OCI-LY7 (cell line): ENCODE results near the gene ACP1. TPM values are rescaled to one million over a fixed set of nuclear protein-coding genes. Genes with fewer than 3 reads are reported as not detected.

ENCODE experiments used
- BruUV-seq: library from RNA; stranded (reverse); fragments of 400-500 nt; replicated peaks from 2 replicates; lab custom pipeline; 2021; lab: Mats Ljungman, UMichigan
- CTCF ChIA-PET: fragments of 300-600 bp; sonication (Branson Sonifier 250); formaldehyde crosslinking; loops from one replicate; lab custom pipeline; 2022; ENCODE audit warnings: antibody characterized with exemption; ENCODE audit not compliant: unreplicated experiment; lab: Charles Lee
- POLR2A ChIA-PET: fragments of 300-600 bp; sonication (Branson Sonifier 250); formaldehyde crosslinking; loops from one replicate; lab custom pipeline; 2022; ENCODE audit warnings: antibody characterized with exemption; lab: Charles Lee
- DNase-seq: peaks from one replicate; pipeline ENCODE4 v3.0.0-alpha.2; 2015; ENCODE audit warnings: low spot score
- H2AFZ ChIP-seq: fragments of 200-600 bp; sonication (generic), shearing (Covaris generic); 2 replicates; pipeline ENCODE4 v1.6.1; 2014; ENCODE audit warnings: mild to moderate bottlenecking, antibody characterized with exemption, low read length, moderate library complexity
- H3K27ac ChIP-seq: fragments of 200-600 bp; sonication (generic); 2 replicates; pipeline ENCODE4 v1.5.1; 2014; ENCODE audit warnings: mixed run types, low read depth, mild to moderate bottlenecking, moderate library complexity, low read length, inconsistent platforms; ENCODE audit not compliant: poor library complexity, severe bottlenecking
- H3K36me3 ChIP-seq: fragments of 200-600 bp; sonication (generic); 2 replicates; pipeline ENCODE4 v1.6.1; 2014; ENCODE audit warnings: mild to moderate bottlenecking, antibody characterized with exemption, low read length, moderate library complexity, mixed read lengths; ENCODE audit not compliant: insufficient read depth
- H3K4me1 ChIP-seq: fragments of 200-600 bp; sonication (generic); 2 replicates; pipeline ENCODE4 v1.5.1; 2014; ENCODE audit warnings: mild to moderate bottlenecking, low read length; ENCODE audit not compliant: insufficient read depth, poor library complexity, severe bottlenecking
- H3K4me2 ChIP-seq: fragments of 200-600 bp; sonication (generic); 2 replicates; pipeline ENCODE4 v1.6.1; 2014; ENCODE audit warnings: mild to moderate bottlenecking, low read length
- H3K4me3 ChIP-seq: fragments of 200-600 bp; sonication (generic); 2 replicates; pipeline ENCODE4 v1.5.1; 2014; ENCODE audit warnings: mild to moderate bottlenecking, low read depth, low read length; ENCODE audit not compliant: poor library complexity, severe bottlenecking
- H3K79me2 ChIP-seq: fragments of 200-600 bp; sonication (generic); 2 replicates; pipeline ENCODE4 v1.6.1; 2016; ENCODE audit warnings: low read depth, mild to moderate bottlenecking, low read length, moderate library complexity, mixed read lengths; ENCODE audit not compliant: insufficient read depth
- H3K9me2 ChIP-seq: fragments of 200-600 bp; sonication (generic); 2 replicates; pipeline ENCODE4 v1.6.1; 2016; ENCODE audit warnings: mild to moderate bottlenecking, low read length, mixed read lengths; ENCODE audit not compliant: insufficient read depth
- H3K9me3 ChIP-seq: fragments of 200-600 bp; sonication (generic); 2 replicates; pipeline ENCODE4 v1.6.1; 2014; ENCODE audit warnings: mild to moderate bottlenecking, mixed run types, low read length, mixed read lengths
- H4K20me1 ChIP-seq: fragments of 200-600 bp; sonication (generic); 2 replicates; pipeline ENCODE4 v1.6.1; 2014; ENCODE audit warnings: mild to moderate bottlenecking, antibody characterized with exemption, low read length, moderate library complexity, mixed read lengths; ENCODE audit not compliant: insufficient read depth
- EZH2phosphoT487 ChIP-seq: fragments of 200-600 bp; sonication (generic); IDR thresholded peaks from 2 replicates; pipeline ENCODE4 v1.6.1; 2018; ENCODE audit warnings: low read depth, borderline replicate concordance, mild to moderate bottlenecking, mixed run types, antibody characterized with exemption, low read length, moderate library complexity, mixed read lengths
- intact Hi-C: fragments of 100-400 bp; cut with micrococcal nuclease; formaldehyde crosslinking; loops from one replicate; pipeline ENCODE4 v1.10.0; 2022; ENCODE audit not compliant: unreplicated experiment
- total RNA-seq, 2 experiments: library from RNA; depleted of rRNA in 1 of 2; stranded (reverse); fragments of >200 nt in 1 of 2; shearing (Covaris generic) in 1 of 2; gene quantifications; 2 replicates each; pipeline ENCODE4 v1.2.3, GENCODE V29; 2014 to 2022
- TF ChIP-seq, protein P1 (sequence below): fragments of 200-600 bp; sonication (generic); conservative IDR thresholded peaks from 2 replicates; pipeline ENCODE4 v1.5.1; 2014; ENCODE audit warnings: mild to moderate bottlenecking, antibody characterized with exemption, low read length, moderate library complexity, mixed read lengths

ACP1 gene
- total RNA-seq, 2 experiments from 2014 or later = 99.0 to 124 TPM

DNA sequence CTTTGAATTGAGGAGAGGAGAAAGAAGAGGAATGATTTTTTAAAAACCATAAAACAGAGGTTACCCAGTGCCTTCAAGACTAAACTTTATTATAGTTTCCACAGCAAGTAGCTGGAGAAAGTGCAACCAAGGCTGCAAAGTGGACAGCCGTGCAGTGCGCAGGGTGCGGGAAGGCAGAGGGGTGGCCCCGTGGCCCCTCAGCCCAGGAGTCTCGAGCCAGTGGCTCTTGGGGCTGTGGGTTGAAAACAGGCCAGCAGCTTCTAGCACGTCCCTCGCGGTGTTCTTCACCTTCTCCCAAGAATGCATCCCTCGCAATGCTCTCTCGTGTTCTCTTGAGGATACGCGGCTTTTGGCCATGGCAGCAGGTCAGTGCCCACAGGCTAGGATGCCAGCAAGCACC, 51.6 kb downstream of the ACP1 start:
- TF ChIP-seq EZH2phosphoT487 = no peak
- TF ChIP-seq, protein P1, sequence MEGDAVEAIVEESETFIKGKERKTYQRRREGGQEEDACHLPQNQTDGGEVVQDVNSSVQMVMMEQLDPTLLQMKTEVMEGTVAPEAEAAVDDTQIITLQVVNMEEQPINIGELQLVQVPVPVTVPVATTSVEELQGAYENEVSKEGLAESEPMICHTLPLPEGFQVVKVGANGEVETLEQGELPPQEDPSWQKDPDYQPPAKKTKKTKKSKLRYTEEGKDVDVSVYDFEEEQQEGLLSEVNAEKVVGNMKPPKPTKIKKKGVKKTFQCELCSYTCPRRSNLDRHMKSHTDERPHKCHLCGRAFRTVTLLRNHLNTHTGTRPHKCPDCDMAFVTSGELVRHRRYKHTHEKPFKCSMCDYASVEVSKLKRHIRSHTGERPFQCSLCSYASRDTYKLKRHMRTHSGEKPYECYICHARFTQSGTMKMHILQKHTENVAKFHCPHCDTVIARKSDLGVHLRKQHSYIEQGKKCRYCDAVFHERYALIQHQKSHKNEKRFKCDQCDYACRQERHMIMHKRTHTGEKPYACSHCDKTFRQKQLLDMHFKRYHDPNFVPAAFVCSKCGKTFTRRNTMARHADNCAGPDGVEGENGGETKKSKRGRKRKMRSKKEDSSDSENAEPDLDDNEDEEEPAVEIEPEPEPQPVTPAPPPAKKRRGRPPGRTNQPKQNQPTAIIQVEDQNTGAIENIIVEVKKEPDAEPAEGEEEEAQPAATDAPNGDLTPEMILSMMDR = no peak
- ChIA-PET CTCF (no interaction called here), POLR2A (interaction anchor here (0.8 kb wide), 1 partner anchor 9 kb away, joined by 3 read pairs; no protein-coding TSS in a partner anchor)
- intact Hi-C loops = no loop called here
- H3K27ac ChIP-seq = no peak overlapping the region
- DNase-seq = no peak
- no peak overlapping the region for H2AFZ ChIP-seq
- no peaks in the 10 kb centered on the region for H4K20me1 ChIP-seq
- H3K4me2 ChIP-seq = no peak overlapping the region
- H3K36me3 ChIP-seq = no peaks in the 10 kb centered on the region
- H3K79me2 ChIP-seq = no peaks in the 10 kb centered on the region
- H3K9me2 ChIP-seq = no peaks in the 10 kb centered on the region
- H3K9me3 ChIP-seq = no peaks in the 10 kb centered on the region
- H3K4me3 ChIP-seq = no peak overlapping the region
- no peaks in the 10 kb centered on the region for H3K4me1 ChIP-seq
- BruUV-seq = no TSS peak

DNA sequence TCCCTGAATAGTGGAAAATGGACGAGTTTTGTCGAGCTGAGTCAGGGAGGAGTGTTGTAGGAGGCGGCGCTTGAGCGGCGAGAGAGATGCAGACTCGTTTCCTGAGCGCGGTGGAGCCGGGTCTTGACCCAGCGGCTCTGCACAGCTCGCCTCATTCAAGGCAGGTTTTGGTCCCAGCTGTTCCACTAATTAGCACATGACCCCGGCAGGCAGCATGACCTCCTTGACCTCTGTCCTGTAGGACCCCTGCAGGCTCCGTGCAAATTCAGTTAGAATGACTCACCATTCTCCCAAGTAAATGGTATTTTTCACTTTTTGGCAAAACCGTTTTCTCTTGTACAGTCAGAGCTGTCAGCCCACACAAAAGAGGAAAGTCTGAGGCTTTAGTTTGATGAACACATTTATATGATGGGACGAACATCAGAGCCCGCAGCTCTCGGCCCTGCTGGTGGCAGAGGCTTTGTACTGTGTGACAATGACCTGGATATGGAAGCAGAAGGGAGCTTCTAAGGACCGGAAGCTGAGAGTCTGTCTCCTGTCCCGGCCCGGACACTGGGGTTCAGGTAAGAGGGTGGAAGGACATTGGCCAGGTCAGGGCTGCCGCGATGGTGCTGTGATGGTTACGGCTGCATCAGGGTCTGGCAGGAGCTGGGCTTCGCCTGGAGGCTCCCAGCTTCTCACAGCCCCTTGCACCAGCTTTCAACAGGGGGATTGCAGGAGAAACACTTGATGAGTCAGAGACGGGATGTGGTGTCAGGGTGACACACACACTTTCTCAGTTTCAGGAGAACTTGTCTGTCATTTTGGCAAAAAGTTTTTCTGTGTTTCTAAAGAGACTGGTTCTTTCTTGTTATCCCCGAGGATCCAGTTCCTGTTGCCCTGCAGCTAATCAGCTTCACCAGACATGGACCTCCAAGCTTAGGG, 53.0 kb downstream of the ACP1 start:
- intact Hi-C loops = no loop called here
- CTCF ChIA-PET = no interaction called here
- POLR2A ChIA-PET = no interaction called here
- H3K79me2 ChIP-seq = no peaks in the 10 kb centered on the region
- H3K4me1 ChIP-seq = no peaks in the 10 kb centered on the region
- no peak overlapping the region for H3K4me3 ChIP-seq
- no TSS peak for BruUV-seq
- TF ChIP-seq EZH2phosphoT487 = no peak
- TF ChIP-seq, protein P1 = no peak
- H3K27ac ChIP-seq = no peak overlapping the region
- no peaks in the 10 kb centered on the region for H3K9me2 ChIP-seq
- H3K36me3 ChIP-seq = no peaks in the 10 kb centered on the region
- H2AFZ ChIP-seq = no peak overlapping the region
- H3K4me2 ChIP-seq = no peak overlapping the region
- no peaks in the 10 kb centered on the region for H3K9me3 ChIP-seq
- H4K20me1 ChIP-seq = no peaks in the 10 kb centered on the region
- DNase-seq = no peak

DNA sequence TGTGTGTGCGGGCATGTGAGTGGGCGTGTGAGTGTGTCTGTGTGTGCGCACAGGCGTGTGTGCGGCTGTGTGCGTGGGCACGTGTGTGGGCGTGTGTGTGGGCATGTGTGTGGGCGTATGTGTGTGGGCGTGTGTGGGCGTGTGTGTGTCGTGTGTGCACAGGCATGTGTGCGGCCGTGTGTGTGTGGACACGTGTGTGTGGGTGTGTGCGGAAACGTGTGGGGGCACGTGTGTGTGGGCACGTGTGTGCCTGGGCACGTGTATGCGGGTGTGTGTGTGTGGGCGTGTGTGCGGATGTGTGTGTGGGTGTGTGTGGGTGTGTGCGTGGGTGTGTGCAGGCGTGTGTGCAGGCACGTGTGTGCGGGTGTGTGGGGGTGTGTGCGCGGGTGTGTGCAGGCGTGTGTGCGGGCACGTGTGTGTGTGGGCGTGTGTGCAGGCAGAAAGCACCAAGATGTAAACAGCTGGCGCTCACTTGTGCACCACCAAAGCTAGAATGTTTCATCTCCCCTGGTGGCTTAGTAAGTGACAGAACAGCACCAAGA, 54.4 kb downstream of the ACP1 start:
- Histone ChIP-seq H2AFZ (no peak overlapping the region), H3K4me3 (no peak overlapping the region), H4K20me1 (no peaks in the 10 kb centered on the region), H3K27ac (no peak overlapping the region), H3K4me2 (no peak overlapping the region), H3K36me3 (no peaks in the 10 kb centered on the region), H3K79me2 (no peaks in the 10 kb centered on the region), H3K9me2 (no peaks in the 10 kb centered on the region), H3K9me3 (no peaks in the 10 kb centered on the region), H3K4me1 (no peaks in the 10 kb centered on the region)
- no TSS peak for BruUV-seq
- ChIA-PET POLR2A (no interaction called here), CTCF (no interaction called here)
- intact Hi-C loops = no loop called here
- no peak for TF ChIP-seq EZH2phosphoT487
- TF ChIP-seq, protein P1 = no peak
- no peak for DNase-seq
